Stimulated activated CD4-positive, alpha-beta T cell treated with anti-CD3 and anti-CD28 coated beads, Interleukin-1b, Interleukin-23, amount 100 ng/mL, for 24 hours (primary cell): Measurements from ENCODE around the gene PABPN1.
"Not testable (repeated sequence)": the region's sequence is repeated elsewhere in the genome, so short reads cannot be mapped to it uniquely, and the experiment has no call there.

ENCODE experiments used
- DNase-seq, 4 experiments: peaks; one replicate each; pipeline ENCODE4 v3.0.0-alpha.2; 2020; ENCODE audit warnings: low read depth in 4 of 4, low spot score in 1 of 4

Gene PABPN1, protein sequence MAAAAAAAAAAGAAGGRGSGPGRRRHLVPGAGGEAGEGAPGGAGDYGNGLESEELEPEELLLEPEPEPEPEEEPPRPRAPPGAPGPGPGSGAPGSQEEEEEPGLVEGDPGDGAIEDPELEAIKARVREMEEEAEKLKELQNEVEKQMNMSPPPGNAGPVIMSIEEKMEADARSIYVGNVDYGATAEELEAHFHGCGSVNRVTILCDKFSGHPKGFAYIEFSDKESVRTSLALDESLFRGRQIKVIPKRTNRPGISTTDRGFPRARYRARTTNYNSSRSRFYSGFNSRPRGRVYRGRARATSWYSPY

GRCh38 chr14:23320584-23321571, at the start of gene PABPN1:
Gene PABPN1 (plus strand): TSS chr14:23321457. CDS start chr14:23321470, 13 bp downstream.
- DNase-seq = peak; percentile 84 to 95 (median 90)

DNA sequence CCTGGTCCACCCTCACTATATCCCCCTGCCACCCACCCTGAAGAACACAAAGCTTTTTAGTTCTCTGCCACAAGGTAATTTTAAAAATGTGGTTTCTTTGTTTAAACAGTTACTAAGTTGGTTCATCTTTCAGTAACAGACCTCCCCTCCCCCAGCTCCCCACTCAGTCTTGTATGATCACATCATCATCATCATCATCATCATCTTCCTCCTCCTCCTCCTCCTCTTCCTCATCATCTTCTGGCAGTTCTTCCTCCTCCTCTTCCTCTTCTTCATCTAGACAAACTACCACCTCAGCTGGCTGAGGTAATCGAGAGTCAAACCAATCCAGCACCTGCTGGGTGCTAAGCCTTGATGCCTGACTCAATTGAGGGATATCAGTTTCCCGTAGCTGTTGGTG, 45.8 kb upstream of the PABPN1 start:
- no peak for DNase-seq

GRCh38 chr14:23277189-23277588, 44.1 kb upstream of the PABPN1 start:
- DNase-seq = no peak

DNA sequence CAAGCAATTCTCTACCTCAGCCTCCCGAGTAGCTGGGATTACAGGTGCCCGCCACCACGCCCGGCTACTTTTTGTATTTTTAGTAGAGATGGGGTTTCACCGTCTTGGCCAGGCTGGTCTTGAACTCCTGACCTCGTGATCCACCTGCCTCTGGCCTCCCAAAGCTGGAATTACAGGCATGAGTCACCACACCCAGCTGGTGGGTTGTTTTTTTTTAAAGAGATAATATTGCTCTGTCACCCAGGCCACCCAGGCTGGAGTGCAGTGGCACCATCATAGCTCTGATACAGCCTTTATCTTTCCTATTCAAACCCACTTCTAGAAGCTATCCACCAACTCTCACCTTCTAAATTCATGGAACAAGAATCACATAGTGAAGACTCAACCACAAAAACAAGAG, 43.3 kb upstream of the PABPN1 start:
- not testable (repeated sequence) for DNase-seq

GRCh38 chr14:23281247-23281646, 40.0 kb upstream of the PABPN1 start:
- DNase-seq = no peak

DNA sequence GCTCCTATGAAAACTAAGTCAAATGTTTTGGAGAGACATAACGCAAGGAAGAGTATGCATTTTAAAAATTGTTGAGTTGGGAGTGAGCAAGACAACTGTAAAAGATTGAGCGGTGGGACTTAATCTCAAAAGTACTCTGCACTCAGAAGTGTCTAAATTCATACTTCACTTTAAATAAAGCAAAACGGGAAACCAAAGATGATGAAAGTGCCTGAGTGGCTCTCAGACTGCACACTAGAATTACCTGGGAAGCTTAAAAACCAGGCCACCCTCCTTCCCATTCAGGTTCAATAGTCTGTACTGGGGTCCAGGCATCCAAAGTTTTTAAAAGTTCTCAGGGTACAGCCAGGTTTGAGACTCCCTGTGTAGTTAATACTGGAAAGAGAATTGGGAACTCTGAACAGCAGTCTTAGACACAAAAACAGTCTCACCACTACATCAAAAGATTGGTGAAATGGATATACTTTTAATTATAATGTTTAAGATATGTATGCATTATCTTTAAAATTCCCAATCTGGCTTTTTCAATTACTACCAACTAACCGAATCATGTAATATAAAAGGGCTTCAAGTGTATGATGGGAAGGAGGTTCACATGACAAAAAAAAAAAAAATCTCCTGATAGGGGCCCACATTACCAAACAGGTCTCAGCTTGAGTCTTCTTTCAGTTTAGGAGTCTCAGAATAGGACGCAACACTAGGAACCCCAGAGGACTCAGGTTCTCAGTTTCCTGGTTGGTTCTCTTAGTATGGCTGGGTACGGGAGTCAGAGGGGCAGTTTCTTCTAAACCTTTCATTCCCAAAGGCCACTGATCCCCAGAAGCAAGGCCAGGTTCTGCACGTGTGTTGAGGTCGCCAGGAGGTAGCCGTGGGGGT, 36.4 kb upstream of the PABPN1 start:
- DNase-seq = no peak

GRCh38 chr14:23285530-23286019, 35.7 kb upstream of the PABPN1 start:
- DNase-seq = no peak

GRCh38 chr14:23286020-23286901, 35.0 kb upstream of the PABPN1 start, which contains the start of gene HOMEZ:
Gene HOMEZ (minus strand): TSS chr14:23286132. CDS start chr14:23285952, 180 bp downstream.
- DNase-seq = peak; percentile 92 to 99 (median 98)

DNA sequence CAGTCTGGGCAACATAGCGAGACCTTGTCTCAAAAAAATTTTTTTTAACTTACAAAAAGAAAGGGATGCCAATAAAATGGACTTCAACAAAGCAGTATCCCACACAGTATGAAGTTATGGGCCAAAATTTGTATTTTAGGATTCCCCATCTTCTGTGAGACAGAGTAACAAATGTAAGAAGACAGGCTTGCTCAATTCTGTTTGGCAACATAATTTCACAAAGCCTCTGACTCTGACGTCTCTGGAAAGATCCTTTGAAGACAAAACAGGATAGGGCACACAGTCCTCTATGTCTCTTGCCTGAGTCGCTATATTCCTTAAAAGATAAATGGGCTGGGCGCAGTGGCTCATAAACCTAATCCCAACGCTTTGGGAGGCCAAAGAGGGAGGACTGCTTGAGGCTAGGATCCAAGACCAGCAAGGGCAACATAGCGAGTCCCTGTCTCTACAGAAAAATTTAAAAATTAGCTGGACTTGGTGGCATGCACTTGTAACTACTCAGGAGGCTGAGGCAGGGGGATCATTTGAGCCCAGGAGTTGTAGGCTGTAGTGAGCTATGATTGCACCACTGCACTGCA, 34.3 kb upstream of the PABPN1 start:
- no peak for DNase-seq

GRCh38 chr14:23294734-23295561, 26.3 kb upstream of the PABPN1 start:
- DNase-seq = peak in 1 of 4 experiments; percentile 23

DNA sequence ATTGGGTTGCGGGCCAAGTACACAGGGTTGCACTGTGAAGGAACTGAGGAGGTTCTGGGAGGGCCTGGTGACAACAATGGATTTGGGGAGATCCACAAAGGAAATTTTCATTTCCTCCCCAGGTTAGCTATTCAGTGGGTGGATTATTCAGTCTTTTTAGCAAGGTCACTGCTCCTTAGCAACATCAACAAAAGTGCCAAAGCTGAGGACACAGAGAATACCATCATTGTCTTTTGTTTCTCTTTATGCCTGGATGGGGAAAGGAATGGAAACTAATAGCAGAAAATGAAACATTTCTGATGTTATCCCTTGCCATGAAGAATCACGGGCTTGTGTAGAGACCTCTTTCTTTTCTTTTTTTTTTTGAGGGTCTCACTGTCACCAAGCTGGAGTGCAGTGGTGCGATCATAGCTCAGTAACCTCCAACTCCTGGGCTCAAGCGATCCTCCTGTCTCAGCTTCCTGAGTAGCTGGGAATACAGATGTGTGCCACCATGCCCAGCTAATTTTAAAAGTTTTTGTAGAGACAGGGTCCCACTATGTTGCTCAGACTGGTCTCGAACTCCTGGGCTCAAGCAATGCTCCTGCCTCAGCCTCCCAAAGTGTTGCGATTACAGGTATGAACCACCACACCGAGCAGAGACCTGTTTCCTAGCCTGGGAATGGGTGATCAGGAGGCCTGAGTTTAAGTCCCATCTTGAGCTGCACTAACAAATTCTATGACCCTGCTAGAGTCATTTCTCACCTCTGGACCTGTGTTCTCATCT, 25.1 kb upstream of the PABPN1 start:
- no peak for DNase-seq

- no peak for DNase-seq
Measured at GRCh38 chr14:23297096-23297495, 24.2 kb upstream of the PABPN1 start.

GRCh38 chr14:23297611-23298277, 23.5 kb upstream of the PABPN1 start:
- no peak for DNase-seq

DNA sequence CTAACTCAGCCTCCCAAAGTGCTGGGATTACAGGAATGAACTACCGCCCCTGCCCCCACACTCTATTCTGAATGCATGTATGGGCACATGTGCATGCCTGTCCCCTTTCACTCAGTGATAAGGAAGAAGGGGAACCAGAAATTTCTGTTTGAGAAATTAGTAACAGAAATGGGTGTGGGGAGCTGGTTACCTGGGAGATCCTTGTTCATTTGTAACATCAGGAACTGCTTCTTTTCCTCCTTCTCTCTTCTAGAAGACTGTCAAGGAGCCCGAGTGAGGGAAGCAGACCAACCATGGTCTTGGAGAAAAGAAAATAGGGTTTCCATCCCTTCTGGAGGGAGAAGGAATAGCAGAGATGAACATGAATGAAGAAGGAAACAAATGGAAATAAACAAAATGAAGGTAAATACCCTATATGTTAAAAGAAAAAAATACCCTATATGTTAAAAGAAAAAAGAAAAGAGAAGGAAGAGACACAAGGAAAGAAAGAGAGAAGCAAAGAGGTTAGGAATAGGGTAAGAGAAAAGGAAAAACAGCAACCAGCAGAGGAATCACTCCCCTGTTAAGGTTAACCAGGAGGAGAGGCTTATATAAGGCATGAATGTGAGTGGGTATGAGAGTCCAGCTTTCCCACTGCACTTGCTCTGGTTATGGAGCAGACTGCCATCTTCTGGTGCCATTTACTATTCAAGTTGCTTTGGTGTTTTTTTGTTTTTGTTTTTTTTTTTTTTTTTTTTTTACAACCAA, 21.9 kb upstream of the PABPN1 start:
- no peak for DNase-seq

DNA sequence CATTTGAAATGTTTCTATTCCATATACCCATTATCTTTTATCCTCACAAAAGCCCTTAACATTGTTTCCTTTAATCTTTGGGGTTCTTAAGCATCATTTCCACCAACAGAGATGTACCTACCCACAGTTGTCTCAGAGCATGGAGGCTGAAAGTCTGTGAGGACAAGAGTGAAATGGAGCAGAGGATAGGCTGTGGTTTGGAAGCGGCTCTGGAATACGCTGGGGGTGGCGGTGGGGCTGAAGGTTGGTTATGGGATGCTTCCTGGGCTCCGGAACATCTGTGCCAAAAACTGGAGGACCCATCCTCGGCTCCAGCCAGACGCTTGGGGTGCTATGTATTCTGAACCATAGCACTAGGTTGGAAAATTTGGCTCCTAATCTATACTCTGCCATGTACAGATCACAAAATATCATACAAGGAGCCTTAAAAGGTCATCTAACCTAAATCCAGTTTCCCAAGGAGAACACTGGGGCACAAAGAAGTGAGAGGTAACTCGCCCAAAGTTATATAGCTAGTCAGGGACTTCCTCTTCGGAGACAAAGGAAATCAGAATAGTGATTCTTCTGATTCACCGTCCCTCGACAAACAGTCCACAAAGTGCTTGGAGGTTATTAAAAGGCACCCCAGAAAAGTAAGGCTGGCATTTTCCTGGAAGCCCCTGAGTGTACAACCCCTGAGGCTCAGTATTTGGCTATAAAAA, 21.1 kb upstream of the PABPN1 start:
- no peak for DNase-seq

DNA sequence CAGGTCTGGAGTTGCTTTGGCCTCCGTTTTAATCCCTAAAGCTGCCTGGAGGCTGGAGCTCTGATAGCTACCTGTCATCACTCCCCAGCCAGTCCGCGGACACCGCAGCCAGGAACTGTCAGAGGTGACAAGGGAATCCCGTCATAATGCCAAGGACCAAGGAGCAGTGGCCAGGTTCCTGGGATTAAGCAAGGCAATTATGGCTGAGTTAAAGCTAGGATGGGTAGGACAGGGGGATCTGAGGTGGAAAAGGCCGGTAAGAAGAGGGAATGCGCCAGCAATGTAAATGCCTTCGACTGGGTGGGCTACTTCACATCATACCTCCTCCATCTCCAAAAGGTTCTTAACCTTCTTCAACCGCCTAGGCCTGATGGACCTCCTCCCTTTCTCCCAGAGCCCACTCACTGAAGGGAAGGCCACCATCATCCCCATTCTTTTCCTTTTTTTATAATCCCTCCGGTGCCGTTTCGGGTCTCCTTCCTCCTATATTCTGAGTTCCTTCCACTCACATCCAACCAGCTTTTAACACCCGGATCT, 20.5 kb upstream of the PABPN1 start:
- DNase-seq = no peak
